ENCODE data around the gene ZNF841.
"Not testable (repeated sequence)": the region's sequence is repeated elsewhere in the genome, so short reads cannot be mapped to it uniquely, and the experiment has no call there.

Gene ZNF841

GRCh38 chr19:52070496-52070895 lies 25.1 kb downstream of the ZNF841 start:
- DNase-seq (ENCODE audit: insufficient read length, low spot score): no peak
- FAIRE-seq: no peak

DNA sequence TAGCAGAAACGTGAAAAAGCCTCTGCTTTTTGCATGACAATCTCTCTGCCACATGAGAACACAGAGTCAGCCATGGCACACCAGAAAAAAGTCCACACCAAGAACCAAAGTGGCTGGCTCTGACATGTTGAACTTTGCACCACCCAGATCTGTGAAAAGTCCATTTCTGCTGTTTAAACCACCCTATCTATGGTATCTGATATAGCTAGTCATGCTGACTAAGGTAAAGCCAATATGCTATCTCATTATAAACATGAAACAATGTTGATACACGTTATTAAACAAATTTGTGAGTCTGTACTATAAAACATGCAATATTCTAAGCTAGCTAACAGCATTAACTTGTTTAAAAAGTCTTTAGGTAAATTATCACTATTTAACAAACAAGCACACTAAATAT lies 25.9 kb downstream of the ZNF841 start:
- no peak for FAIRE-seq
- DNase-seq (ENCODE audit: insufficient read length, low spot score): no peak

DNA sequence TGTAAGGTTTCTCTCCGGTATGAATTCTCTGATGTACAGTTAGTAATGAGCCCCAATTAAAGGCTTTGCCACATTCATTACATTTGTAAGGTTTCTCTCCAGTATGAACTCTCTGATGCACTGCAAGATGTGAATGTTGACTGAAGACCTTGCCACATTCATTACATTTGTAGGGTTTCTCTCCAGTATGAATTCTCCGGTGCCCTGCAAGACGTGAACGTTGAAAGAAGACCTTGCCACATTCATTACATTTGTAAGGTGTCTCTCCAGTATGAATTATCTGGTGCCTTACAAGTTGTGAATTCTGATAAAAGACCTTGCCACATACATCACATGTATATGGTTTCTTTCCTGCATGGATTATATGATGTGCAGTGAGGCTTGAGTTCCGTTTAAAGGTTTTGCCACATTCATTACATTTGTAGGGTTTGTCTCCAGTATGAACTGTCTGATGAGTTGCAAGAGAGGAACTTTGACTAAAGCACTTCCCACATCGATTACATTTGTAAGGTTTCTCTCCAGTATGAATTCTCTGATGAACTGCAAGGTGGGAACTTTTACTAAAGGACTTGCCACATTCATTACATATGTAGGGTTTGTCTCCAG lies 29.2 kb downstream of the ZNF841 start:
- no peak for FAIRE-seq

GRCh38 chr19:52065399-52065798 lies 30.2 kb downstream of the ZNF841 start:
- DNase-seq (ENCODE audit: insufficient read length, low spot score) (no peak), FAIRE-seq (no peak)

More for the DNA sequence above, 29.2 kb downstream of the ZNF841 start:
- DNase-seq (ENCODE audit: insufficient read length, low spot score): no peak

GRCh38 chr19:52056480-52056879 lies 39.1 kb downstream of the ZNF841 start:
- FAIRE-seq; DNase-seq (ENCODE audit: insufficient read length, low spot score): not testable (repeated sequence)

- DNase-seq (ENCODE audit: insufficient read length, low spot score); FAIRE-seq: not testable (repeated sequence)
Observed at GRCh38 chr19:52051736-52052135, 43.8 kb downstream of the ZNF841 start.

DNA sequence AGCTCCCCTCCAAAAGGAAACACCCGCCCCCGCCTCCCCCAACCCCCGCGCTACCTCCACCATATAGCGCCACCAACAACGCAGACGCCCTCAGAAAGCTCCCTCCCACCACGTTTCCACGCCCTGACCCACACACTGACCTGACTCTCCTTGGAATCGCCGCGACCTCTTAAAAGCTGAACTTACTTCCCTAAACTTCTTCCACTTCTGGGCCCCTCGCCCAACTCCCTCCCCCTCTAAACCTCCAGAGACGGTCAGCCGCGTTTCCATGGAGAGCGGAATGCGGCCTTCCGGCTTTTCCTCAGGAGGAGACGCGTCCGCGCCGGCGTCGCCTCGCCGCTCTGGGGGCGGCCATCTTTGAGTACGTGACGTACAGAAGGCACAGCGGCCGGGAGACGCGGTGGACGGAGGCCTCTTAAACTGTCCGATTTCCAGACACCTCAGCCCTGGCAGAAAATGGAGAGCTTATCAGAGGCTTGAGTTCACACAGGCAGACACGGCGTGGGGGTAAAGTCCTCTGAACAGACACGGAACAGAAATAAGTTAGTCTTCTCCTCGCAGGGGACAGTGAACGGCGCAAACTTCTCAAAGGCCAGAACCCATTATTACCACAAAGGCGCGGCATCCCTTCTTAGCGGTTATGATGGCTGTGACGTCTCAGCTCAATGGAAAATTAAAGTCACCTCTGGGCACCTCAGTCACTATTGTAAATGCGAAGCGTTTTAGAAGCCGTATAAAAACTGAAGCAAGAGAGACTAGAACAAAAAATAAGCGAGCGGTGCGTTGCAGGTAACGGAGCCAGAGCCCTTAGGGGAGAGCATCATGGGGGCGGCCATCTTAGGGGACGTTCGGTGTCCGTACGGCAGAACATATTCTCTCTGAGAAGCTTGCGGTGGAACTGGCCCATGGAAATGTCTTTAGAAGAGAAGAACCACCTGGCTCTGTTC lies 46.7 kb downstream of the ZNF841 start, which contains the start of gene ZNF432:
Gene ZNF432, minus strand, starts transcription at position 284 of the 947 bp plus-strand sequence. CDS start 1,970 bp downstream, outside the sequence.
- peak; percentile 40 for DNase-seq (ENCODE audit: insufficient read length, low spot score)
- FAIRE-seq: peak; percentile 94

DNA sequence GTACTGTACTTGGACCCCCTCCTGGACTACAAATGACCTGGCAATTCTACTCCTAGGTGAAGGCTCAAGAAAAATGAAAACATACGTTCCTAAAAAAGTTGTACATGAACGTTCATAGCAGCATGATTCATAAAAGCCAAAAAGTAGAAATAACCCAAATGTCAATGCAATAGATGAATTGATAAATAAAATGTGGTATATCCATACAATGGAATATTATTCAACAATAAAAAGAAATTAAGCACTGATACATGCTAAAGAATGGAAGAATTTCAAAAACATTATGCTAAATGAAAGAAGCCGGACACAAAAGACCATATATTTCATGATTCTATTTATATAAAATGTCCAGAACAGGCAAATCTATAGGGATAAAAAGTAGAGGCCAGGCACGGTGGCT lies 56.4 kb downstream of the ZNF841 start:
- FAIRE-seq: no peak
- no peak for DNase-seq (ENCODE audit: insufficient read length, low spot score)

DNA sequence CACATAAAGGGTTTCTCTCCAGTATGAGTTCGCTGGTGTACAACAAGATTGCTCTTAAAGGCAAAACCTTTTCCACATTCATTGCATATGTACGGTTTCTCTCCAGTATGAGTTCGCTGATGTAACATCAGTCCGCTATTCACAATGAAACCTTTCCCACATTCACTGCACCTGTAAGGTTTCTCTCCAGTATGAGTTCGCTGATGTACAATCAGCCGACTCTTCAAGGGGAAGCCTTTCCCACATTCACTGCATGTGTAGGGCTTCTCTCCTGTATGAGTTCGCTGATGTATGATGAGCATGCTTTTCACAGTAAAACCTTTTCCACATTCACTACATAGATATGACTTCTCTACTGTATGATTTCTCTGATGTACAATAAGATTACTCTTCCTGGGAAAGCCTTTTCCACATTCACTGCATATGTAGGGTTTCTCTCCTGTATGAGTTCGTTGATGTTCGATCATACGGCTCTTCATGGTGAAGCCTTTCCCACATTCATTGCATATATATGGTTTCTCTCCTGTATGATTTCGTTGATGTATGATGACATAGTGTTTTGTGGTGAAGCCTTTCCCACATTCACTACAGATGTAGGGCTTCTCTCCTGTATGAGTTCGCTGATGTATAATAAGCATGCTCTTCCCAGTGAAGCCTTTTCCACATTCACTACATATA lies 61.4 kb downstream of the ZNF841 start:
- DNase-seq (ENCODE audit: insufficient read length, low spot score) (no peak), FAIRE-seq (no peak)

- no peak for DNase-seq (ENCODE audit: insufficient read length, low spot score)
- no peak for FAIRE-seq
Observed at GRCh38 chr19:52028780-52029123, 66.8 kb downstream of the ZNF841 start.

DNA sequence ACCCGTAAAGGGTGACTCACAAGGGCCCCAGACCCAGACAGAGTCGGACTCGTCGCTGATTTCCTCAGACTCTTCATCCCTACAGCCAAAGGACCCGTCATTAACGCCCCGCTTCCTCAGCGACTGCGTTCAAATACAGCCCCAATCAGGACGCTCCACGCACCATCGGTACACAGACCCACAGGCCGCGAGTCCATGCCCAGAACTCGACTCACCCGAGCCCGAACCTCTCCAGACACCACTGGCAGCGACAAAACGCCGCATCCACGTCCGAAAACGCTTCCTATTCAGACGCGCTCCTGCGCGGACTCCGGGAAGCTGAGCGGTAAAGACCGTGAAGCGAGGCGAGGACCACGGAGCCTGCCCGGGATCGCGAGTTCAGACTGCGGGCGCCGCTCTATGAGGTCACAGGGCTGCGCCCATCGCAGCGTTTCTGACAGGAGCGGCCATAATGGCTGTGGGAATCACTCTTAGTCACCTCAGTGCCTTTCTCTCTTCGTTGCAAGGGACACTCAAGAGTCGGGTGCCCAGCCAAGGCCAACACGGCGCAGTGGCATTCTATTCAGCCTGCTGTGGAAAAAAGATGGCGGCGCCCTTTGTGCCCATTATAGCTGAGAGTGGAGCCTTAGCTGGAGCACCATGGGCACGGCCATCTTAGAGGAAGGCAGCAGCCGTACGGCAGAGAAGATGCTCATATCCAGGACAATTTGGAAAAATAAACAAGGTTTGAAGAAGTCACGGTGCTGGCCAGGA lies 67.4 kb downstream of the ZNF841 start, which contains the start of gene ZNF614:
Gene ZNF614, minus strand, starts transcription at position 353 of the 753 bp plus-strand sequence. CDS start 2,634 bp downstream, outside the sequence.
- DNase-seq (ENCODE audit: insufficient read length, low spot score): peak; percentile 64
- FAIRE-seq: peak; percentile 90

GRCh38 chr19:52026255-52026990 lies 69.1 kb downstream of the ZNF841 start:
- not testable (repeated sequence) for DNase-seq (ENCODE audit: insufficient read length, low spot score); FAIRE-seq

DNA sequence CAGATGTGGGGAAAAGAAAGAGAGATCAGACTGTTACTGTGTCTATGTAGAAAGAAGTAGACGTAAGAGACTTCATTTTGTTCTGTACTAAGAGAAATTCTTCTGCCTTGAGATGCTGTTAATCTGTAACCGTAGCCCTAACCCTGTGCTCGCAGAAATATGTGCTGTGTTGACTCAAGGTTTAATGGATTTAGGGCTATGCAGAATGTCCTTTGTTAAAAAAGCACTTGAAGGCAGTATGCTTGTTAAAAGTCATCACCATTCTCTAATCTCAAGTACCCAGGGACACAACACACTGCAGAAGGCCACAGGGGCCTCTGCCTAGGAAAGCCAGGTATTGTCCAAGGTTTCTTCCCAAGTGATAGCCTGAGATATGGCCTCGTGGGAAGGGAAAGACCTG lies 71.1 kb downstream of the ZNF841 start:
- FAIRE-seq; DNase-seq (ENCODE audit: insufficient read length, low spot score): not testable (repeated sequence)

- FAIRE-seq (no peak), DNase-seq (ENCODE audit: insufficient read length, low spot score) (no peak)
Observed at GRCh38 chr19:52022193-52022592, 73.4 kb downstream of the ZNF841 start.

- DNase-seq (ENCODE audit: insufficient read length, low spot score) (no peak), FAIRE-seq (no peak)
Observed at GRCh38 chr19:52020506-52020905, 75.1 kb downstream of the ZNF841 start.
